Stimulated activated CD4-positive, alpha-beta T cell treated with anti-CD3 and anti-CD28 coated beads, Interleukin-15, amount 100 ng/mL, for 48 hours (primary cell): ENCODE measurements around the gene LSM12.
A peak's percentile ranks its signal among the peaks of the same experiment; 100 is the strongest.

Experiments
- DNase-seq, 2 donors: peaks; one replicate each; pipeline ENCODE4 v3.0.0-alpha.2; 2020; ENCODE audit warnings: low read depth in 2 of 2

LSM12 gene

DNA sequence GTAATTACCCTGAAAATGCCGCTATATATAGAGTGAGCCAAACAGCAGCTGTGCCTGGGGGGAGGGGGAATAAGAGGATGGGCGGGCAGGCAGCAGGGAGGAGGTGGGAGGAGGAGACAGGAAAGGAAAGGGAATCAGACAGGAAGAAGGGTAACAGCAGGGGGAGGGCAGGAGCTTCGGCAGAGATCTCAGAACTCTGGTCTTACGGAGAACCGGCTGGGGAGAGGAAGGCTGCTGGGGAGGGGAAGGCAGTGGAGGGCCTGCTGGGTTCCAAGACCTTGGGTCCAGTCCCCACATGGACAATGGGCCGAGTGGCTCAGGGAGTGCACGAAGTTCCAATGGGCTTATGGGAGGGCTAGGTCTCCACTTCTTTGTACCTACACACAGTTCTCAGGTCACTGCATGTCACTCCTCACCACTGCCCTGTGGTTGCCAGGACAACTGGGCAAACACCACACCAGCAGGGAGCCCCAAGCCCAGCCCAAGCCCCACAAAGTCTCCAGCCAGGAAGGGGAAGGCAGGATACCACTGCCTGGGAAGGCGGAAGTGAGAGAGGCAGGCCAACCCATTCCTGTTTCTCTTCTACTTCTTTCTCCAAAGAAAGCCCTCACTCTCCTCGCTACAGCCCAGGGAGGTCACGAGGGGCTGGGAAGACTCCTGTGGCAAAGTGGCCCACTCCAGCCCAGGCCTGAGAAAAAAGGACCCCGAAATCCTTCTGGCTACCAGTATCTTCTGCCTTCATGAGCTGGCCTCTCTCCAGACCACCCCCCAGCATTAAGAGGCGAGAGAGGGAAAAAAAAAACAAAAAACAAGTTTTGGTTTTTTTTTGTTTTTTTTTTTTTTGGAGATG is 29.4 kb upstream of the LSM12 start:
- DNase-seq: no peak

DNA sequence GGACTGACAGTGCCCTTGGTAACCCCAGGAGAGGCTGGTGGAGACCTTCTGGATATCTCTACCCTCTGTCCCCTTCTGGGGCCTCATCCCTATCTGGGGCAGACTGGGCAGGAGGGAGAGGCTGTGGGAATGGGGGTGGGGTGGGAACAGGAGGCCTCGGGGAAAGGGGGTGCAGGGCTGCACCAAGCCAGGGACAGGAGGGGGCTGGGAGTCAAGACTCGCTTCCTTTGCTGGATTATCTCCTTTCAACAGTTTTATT is 28.8 kb upstream of the LSM12 start:
- no peak for DNase-seq

DNA sequence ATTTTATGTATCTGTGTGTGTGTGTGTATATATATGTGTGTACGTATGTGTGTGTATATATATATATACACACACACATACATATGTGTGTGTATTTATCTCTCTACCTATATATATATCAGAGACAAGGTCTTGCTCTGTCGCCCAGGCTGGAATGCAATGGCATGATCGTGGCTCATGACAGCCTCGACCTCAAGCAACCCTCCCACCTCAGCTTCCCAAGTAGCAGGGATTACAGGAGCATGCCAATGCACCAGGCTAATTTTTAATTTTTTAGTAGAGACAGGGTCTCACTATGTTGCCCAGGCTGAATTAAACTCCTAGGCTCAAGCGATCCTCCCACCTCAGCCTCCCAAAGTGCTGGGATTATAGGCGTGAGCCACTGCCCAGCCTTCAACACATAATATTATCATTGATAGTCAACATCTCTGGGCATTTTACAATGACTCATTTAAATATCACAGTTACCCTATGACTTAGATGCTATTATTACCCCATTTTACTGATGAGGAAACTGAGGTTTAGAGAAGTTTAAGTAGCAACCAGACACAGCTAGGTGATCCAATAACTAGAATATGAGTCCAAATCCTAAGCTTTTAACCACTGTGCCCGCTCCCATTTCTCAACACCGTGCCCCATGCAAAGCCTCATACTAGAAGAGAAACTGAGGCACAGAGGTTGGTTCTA is 28.4 kb upstream of the LSM12 start:
- no peak for DNase-seq

DNA sequence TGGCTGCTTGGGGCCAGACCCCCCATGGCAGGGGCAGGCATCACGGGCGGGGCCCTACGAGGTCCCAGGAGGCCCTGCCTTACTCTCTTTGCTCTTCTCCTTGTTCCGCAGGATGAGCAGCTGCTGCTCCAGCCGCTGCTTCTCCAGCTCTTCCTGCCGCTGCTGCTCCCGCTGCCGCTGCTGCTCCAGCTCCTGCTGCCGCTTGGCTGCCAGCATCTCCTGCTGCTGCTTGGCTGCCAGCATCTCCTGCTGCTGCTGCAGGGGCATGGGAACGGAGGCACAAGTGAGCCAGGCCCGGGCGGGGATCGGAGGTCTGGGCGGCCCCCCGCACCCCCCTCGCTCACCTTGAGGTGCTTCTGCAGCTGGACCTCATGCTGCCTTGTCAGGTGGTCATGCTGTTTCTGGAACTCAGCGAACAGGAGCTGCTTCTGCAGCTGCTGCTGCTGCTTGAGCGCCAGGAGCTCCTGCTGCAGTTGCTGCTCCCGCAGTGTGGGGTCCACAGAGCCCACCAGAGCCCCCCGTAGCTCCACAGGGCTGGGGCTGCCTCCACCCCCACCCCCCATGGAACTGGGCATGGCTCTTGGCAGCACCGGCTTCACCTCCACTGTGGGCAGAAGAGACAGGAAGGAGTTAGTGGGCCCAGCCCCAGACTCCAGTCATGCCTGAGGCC is 26.9 kb upstream of the LSM12 start:
- DNase-seq: no peak

DNA sequence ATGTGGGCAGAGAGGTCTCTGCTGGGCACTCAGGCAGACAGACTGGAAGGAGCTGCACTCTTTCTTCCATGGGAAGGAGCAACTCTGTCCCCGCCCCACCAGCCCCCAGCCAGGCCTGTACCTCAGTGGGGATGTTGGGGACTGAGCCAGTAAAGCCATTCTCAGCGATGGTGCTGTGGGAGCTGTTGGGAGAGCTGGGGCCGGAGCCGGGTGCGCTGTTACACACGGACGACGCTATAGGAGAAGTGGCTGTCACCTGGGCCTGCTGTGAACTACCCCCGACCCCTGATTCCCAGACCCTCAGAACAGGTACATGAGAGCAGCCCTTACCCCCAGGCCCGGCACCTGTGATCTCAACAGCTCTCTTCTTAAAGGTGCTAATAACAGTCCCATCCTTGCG is 25.6 kb upstream of the LSM12 start:
- DNase-seq: no peak

DNA sequence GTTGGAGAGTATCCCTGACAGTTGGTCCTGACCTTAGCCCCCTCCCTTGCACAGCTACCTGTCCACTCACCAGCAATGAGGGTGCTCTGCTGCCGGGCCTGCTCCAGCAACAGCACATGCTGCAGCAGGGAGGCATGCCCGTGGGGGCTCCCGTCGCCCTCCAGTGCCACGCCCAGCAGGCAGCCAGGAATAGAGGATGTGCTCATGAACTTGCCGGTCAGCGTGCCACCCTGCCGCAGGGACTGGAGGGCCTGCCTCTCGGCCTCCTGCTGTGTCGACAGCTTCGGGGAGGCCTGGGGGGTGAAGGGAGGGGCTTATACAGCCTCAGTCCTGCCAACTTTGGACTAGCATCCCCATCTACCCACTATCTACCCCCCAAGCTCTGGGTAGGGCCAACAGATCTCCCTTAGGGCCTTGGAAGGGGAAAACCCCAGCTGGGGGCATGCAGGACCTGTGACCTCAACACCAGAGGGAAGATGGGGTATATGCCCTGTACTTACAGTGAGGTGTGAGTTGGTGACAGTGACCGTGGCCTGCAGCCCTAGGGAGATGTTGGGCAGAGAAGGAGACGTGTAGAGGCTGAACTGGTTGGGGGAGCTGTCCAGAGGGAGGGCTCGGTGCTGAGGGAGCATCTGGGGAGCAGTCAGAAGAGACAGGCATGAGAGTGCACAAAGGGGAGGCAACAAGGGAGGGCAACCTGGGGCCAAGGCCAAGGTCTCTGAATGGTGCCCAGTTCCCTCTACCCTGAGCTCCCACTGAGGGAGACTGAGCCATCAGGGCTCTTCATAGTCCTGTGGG is 24.9 kb upstream of the LSM12 start:
- DNase-seq: no peak

DNA sequence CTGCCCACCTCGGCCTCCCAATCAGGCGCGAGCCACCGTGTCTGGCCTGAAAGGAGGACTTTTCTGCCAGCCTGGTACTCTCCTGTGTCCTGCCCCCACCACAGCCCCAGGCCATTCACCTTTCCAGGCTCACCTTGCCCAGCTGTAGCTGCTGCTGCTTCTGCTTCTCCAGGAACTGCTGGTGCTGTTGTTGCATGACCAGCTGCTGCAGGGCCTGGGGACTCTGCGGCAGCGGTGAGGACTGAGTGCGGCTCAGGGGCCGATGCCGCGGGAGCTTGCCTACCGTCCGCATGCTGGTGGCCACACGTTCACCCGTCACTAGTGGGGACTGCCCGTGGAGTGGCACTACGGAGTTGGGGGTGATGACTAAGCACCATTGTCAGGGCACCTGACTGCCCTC is 21.8 kb upstream of the LSM12 start:
- no peak for DNase-seq

DNA sequence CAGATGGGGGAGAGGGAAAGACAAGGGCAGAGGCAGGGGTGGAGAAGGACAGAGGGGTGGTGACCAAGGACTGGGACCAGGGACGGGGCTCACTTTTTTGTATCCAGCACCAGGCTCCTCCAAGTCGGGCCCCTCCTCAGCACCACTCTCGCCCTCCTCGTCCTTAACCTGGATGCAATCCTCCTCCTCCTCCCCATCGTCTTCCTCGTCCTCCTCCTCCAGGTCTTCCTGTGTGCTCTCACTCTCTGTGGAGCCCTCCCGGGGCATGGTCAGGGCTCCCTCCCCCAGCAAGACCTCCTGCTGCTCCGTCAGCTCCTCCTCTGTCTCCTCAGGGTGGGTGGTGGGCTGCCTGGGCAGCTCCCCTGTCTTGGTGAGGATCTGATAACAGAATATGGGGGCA is 20.8 kb upstream of the LSM12 start:
- no peak for DNase-seq

DNA sequence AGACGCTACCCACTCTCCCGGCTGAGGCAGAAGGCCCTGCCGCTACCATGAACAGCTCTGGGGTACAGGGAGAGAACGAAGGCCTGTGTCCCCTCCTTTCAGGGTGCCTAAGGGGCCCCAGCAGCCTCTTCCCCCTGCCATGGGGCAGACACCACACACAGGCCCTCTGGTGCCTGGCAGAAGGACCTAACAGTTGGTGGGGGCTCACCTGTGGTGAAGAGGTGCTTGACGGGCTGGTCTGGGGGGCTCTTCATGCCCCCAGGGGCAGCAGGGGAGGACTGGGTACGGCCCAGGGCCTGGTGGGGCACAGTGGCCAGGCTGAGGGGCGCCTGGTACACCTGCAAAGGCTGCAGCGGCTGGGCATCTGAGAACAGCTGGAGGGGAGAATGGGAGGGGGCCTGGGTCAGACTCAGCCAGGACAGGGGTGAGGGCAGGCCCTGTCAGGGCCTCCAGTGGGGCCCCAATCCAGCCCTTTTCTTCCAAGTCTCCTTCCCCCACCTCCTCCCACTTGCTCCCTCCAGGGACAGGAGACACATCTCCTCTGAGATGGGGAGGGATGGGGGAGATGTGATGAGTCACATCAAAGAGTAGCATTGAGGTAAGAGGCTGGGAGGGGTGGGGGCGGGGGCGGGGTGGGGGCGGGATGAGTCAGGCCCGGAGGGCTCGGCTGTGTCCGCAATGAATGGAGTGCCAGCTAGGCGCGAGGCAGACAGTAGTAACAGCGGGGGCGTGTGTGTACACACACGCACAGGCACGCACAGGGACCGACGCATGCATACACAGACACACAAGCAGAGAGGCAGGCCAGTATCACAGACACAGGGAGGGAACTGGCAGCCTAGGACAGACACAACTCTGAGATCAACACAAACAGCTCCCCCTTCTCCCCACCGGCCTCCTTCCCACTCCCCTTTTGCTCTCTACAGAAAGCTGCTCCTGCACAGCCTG is 20.2 kb upstream of the LSM12 start:
- peak; percentile 48 to 54 for DNase-seq

DNA sequence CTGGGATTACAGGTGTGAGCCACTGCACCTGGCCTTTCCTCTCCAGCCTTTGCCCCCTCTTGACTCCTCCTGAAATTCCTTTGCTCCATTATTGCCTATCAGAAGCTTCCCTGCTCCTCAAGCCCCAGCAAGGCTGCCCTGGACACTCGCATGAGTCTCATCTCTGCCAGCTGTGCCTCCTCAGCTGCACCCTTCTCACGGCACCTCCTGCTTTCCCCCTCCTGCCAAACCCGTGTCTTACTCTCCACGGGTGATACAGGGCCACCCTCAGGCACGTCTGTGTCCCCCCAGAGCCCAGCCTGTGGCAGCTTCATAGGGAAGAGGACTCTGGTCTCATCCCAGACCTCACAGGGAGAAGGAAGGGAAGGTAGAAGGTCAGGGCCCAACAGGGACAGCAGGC is 19.4 kb upstream of the LSM12 start:
- no peak for DNase-seq

DNA sequence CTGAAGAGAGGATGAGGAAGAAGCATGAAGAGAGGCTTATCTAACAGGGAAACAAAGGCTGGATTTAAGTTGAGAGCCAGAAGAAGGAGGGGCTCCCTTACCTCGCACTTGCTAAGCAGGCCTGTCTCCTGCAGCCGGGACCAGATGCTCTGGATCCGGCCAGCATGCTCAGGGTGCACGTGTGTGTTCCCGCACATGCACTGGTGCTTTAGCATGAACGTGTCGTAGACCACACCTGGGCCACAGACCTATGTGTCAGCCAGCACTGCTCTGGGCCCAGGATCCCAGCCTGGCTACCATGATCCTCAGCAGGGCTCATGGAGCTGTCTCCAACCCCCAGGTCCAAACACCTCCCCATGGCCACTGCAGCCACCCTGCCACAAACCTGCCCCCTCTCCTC is 18.4 kb upstream of the LSM12 start:
- DNase-seq: no peak

DNA sequence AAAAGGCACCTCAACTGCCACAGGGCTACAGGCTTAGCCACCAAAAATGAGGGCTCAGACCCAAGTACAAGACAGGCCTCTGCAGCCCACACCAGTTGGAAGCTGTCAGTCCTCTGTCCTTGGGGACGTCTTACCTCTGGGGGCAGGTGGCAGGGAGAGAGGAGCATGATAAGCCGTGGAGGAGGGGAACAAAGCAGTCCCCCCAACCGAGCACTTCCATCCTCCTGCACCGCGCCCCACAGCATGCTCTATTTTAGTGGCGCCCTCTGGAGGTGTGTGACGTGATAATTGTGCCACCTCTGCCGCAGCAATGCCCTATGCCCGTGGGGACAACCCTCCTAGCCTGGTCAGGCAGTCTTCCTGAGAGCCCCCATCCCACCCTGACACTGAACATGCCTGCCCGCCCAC is 17.7 kb upstream of the LSM12 start:
- peak; percentile 14 to 21 for DNase-seq

DNA sequence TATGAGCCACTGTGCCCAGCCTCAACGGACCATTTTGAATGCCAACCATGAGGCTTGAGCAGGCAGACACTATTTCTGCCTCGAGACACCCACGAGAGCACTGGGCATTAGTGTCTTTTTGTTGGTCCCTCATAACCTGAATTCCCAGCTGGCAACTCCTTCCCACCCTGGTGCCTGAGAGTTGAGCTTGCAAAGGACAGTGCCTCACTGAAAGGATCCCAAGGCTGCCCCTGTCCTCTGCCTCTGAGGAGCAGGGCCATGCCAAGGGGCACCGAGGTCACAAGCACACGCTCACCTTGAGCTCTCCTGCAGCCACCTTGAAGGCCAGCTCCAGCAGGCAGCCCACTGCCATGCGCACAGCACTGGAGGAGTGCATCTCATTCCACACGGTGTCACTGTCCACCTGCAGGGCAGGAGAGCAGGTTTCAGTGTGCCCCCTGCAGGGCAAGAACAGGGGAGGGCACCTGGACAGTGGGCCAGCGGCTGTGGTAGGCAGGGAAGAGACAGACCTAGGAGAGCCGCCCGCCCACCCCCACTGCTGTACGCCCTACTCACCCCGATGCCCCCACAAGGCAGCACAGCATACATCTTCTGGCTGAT is 16.9 kb upstream of the LSM12 start:
- DNase-seq: no peak

DNA sequence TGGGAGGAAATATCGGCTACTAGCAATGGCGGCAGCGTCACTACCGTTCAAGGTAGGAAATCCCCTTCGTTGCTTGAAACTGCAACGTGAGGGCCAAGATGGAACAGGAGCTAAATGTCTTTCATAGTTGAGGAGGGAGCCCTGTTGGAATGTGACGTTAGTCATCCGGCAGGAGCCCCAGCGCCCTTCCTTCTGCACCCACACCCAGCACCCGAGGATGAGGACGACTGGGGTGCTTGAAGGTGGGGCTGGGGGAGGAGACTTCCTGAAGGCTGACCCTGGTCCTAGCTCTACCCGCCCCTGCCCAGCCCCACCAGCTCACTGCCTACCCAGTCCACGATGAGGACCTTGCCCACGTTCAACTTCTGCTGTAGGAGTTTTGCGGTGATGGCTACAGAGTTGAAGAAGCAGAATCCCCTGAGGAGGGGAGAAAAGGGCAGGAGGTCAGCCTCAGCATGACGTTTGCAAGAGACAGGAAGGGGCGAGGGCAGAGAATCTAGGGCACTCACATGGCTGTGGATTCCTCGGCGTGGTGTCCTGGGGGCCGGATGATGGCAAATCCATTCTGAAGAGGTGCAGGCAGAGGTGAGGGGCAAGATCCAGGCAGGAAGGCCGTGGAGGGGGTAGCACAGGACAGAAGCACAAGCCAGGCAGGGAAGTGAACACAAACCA is 15.9 kb upstream of the LSM12 start:
- DNase-seq: no peak

DNA sequence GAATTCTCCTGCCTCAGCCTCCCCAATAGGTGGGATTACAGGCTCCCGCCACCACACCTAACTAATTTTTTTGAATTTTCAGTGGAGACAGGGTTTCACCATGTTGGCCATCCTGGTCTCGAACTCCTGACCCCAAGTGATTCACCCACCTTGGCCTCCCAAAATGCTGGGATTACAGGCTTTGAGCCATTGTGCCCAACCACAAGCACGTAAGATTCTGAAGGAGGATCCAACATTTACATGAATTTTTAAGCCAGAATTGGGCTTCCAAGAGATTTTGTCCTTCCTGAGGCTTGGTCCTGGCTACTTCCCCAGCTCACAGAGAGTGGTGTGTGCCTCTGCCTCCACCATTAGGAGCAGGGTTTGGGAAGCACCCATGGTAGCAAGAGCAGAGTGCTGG is 15.2 kb upstream of the LSM12 start:
- no peak for DNase-seq

DNA sequence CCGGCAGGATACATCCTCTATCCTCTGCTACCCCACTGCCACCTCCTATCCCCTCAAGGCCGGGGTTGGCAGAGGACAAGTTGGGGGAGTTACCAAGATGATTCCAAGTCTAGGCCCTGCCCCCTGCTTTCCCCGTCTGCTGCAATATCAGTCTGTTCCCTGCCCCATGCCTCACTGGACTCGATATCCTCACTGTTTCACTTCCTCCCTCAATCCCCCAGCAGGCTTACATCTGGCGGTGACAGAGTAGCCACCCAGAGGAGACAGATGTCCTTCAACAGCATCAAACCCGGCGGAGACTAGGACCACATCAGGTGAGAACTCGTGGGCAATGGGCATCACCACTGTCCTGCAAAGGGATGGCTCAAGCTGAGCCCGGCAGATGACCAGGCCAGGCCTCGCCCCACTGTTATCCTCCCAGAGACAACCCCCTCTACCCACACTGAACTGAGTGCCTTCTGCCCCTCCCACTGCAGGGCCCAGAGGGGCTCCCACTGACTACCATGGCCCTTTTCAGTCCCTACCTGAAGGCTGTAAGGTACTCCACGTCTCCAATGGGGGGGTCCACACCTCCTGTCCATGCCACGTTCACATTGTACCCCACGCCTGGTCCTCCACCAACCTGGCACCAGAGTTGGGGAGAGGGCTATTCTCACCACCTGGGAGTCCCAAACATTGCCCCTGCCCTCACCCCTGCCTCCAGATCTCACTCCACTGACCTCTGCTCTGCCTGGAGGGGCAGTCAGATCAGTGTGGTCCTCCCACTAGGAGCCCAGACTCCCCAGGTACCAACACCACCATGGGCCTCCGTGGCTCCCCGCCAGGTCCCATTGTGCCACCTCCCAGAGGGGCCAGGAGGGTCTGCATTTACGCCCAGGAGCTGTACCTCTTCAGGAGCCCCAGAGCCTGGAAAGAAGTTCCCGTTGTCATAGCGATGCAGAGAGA is 13.7 kb upstream of the LSM12 start:
- DNase-seq: no peak

DNA sequence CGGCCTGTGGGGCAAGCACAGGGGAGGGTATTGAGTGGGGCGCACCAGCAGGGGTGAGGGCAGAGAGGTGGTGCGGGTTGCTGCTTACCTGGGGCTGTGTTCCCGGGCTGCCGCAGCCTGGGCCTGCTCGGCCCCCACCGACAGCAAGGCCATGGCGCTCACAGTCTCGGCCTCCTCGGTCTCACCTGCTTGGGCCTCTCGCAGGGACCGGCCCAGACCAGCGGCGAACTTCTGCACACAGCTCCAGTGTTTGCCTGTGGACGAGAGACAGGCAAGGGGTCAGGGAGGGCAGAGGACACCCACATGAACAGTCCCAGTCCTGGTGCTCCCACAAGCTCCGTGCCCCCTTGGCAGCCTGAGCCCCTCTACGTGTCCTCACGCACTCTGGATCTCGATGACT is 11.9 kb upstream of the LSM12 start:
- no peak for DNase-seq

DNA sequence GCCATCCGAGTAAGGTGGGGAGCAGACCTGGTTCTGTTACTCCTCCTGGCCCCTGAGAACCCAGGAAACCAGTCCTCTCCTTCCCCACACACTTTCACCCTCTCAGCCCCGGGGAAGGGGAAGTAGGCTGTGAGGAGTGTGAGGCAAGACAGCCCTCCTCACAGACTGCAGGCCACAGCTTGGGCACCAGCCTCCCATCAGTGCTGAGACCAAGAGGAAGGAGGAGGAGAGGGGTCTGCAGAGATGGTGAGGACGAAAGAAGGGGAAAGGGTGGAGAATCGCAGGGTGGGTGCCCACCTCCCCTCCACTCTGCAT is 11.1 kb upstream of the LSM12 start:
- no peak for DNase-seq
